SK-N-DZ (cell line): ENCODE measurements around the gene OTOP2.
A peak's percentile ranks its signal among the peaks of the same experiment; 100 is the strongest.
"Not testable (repeated sequence)": the region's sequence is repeated elsewhere in the genome, so short reads cannot be mapped to it uniquely, and the experiment has no call there.

Experiments used
- DNase-seq: peaks from one replicate; pipeline ENCODE4 v3.0.0-alpha.2; 2015; ENCODE audit warnings: low spot score

OTOP2 gene

GRCh38 chr17:74971069-74971841 is 47.2 kb downstream of the OTOP2 start:
- no peak for DNase-seq

- DNase-seq = no peak
Observed at GRCh38 chr17:74971842-74972106, 47.7 kb downstream of the OTOP2 start.

GRCh38 chr17:74972107-74972972 is 48.3 kb downstream of the OTOP2 start, which contains the start of gene HID1:
Gene HID1 (minus strand): TSS chr17:74972759. CDS start chr17:74972656, 103 bp downstream.
- no peak for DNase-seq

- DNase-seq = no peak
Observed at GRCh38 chr17:74972973-74973328, 48.9 kb downstream of the OTOP2 start.

- DNase-seq = no peak
Observed at GRCh38 chr17:74975943-74976342, 51.9 kb downstream of the OTOP2 start.

GRCh38 chr17:74977802-74978201 is 53.7 kb downstream of the OTOP2 start:
- no peak for DNase-seq

GRCh38 chr17:74978240-74978639 is 54.2 kb downstream of the OTOP2 start:
- no peak for DNase-seq

- DNase-seq = no peak
Observed at GRCh38 chr17:74979408-74980146, 55.5 kb downstream of the OTOP2 start.

- DNase-seq = no peak
Observed at GRCh38 chr17:74981318-74981978, 57.4 kb downstream of the OTOP2 start.

GRCh38 chr17:74981979-74982662 is 58.0 kb downstream of the OTOP2 start:
- peak; percentile 87 for DNase-seq

GRCh38 chr17:74982663-74983313 is 58.7 kb downstream of the OTOP2 start:
- not testable (repeated sequence) for DNase-seq
